H9 (cell line): ENCODE results near the gene CHEK1. TPM values are rescaled to one million over a fixed set of nuclear protein-coding genes. Genes with fewer than 3 reads are reported as not detected.

Source experiments
- DNase-seq: peaks from one replicate; pipeline ENCODE4 v3.0.0-alpha.2; 2017
- H2AFZ ChIP-seq: one replicate; pipeline ENCODE4 v1.6.1; 2013; ENCODE audit warnings: mild to moderate bottlenecking, low read length, control low read depth, moderate library complexity
- H2AK5ac ChIP-seq: 2 replicates; pipeline ENCODE4 v1.6.1; 2013; ENCODE audit warnings: low read length, control low read depth, mixed read lengths; ENCODE audit not compliant: insufficient read length
- H2BK120ac ChIP-seq: one replicate; pipeline ENCODE4 v1.6.1; 2013; ENCODE audit warnings: low read depth, mild to moderate bottlenecking, low read length, control low read depth, inconsistent platforms; ENCODE audit not compliant: poor library complexity, severe bottlenecking
- H2BK12ac ChIP-seq: 2 replicates; pipeline ENCODE4 v1.6.1; 2013; ENCODE audit warnings: low read length, control low read depth, mixed read lengths, low read depth; ENCODE audit not compliant: insufficient read length
- H2BK15ac ChIP-seq: 2 replicates; pipeline ENCODE4 v1.6.1; 2013; ENCODE audit warnings: low read depth, low read length, control low read depth
- H2BK20ac ChIP-seq: one replicate; pipeline ENCODE4 v1.6.1; 2013; ENCODE audit warnings: low read depth, mild to moderate bottlenecking, low read length, control low read depth, inconsistent platforms; ENCODE audit not compliant: poor library complexity, severe bottlenecking
- H2BK5ac ChIP-seq: 2 replicates; pipeline ENCODE4 v1.6.1; 2013; ENCODE audit warnings: low read length, control low read depth, mixed read lengths; ENCODE audit not compliant: insufficient read length
- H3K14ac ChIP-seq: 2 replicates; pipeline ENCODE4 v1.6.1; 2013; ENCODE audit warnings: low read length, control low read depth; ENCODE audit not compliant: insufficient read depth
- H3K18ac ChIP-seq: 2 replicates; pipeline ENCODE4 v1.6.1; 2013; ENCODE audit warnings: low read depth, mild to moderate bottlenecking, mixed read lengths, low read length, control low read depth; ENCODE audit not compliant: insufficient read length
- H3K23ac ChIP-seq: 2 replicates; pipeline ENCODE4 v1.6.1; 2013; ENCODE audit warnings: low read length, control low read depth, mixed read lengths, low read depth; ENCODE audit not compliant: insufficient read length
- H3K23me2 ChIP-seq: 2 replicates; pipeline ENCODE4 v1.6.1; 2013; ENCODE audit warnings: low read depth, mild to moderate bottlenecking, mixed read lengths, low read length, control low read depth; ENCODE audit not compliant: insufficient read length, poor library complexity, severe bottlenecking
- H3K27ac ChIP-seq: 2 replicates; pipeline ENCODE4 v1.5.1; 2013; ENCODE audit warnings: low read length, control low read depth, mixed read lengths, low read depth; ENCODE audit not compliant: insufficient read length
- H3K27me3 ChIP-seq: 2 replicates; pipeline ENCODE4 v1.6.1; 2013; ENCODE audit warnings: low read length, control low read depth, inconsistent platforms; ENCODE audit not compliant: insufficient read depth
- H3K4ac ChIP-seq: 2 replicates; pipeline ENCODE4 v1.6.1; 2013; ENCODE audit warnings: low read depth, mild to moderate bottlenecking, control low read depth, inconsistent platforms, low read length, moderate library complexity
- H3K4me1 ChIP-seq: 2 replicates; pipeline ENCODE4 v1.6.1; 2013; ENCODE audit warnings: low read length, control low read depth, inconsistent platforms; ENCODE audit not compliant: insufficient read depth
- H3K4me2 ChIP-seq: 2 replicates; pipeline ENCODE4 v1.6.1; 2013; ENCODE audit warnings: low read length, control low read depth, mixed read lengths; ENCODE audit not compliant: insufficient read length, insufficient read depth
- H3K56ac ChIP-seq: 2 replicates; pipeline ENCODE4 v1.6.1; 2013; ENCODE audit warnings: low read depth, mild to moderate bottlenecking, mixed read lengths, low read length, control low read depth; ENCODE audit not compliant: insufficient read length
- H3K79me1 ChIP-seq: 2 replicates; pipeline ENCODE4 v1.6.1; 2013; ENCODE audit warnings: low read depth, mild to moderate bottlenecking, moderate library complexity, low read length, control low read depth, inconsistent platforms; ENCODE audit not compliant: insufficient read depth, poor library complexity, severe bottlenecking
- H3K79me2 ChIP-seq: 2 replicates; pipeline ENCODE4 v1.6.1; 2013; ENCODE audit warnings: low read length, control low read depth, inconsistent platforms; ENCODE audit not compliant: insufficient read depth
- H3K9ac ChIP-seq: 2 replicates; pipeline ENCODE4 v1.6.1; 2013; ENCODE audit warnings: low read length, control low read depth, mixed read lengths; ENCODE audit not compliant: insufficient read length; ENCODE audit errors: extremely low read depth
- H3K9me3 ChIP-seq: one replicate; pipeline ENCODE4 v1.6.1; 2013; ENCODE audit warnings: low read depth, low read length, inconsistent platforms; ENCODE audit not compliant: control insufficient read depth
- H3T11ph ChIP-seq: one replicate; pipeline ENCODE4 v1.6.1; 2013; ENCODE audit warnings: mild to moderate bottlenecking, low read length, control low read depth, inconsistent platforms
- H4K20me1 ChIP-seq: one replicate; pipeline ENCODE4 v1.6.1; 2013; ENCODE audit not compliant: control insufficient read depth, insufficient read length, insufficient read depth
- H4K5ac ChIP-seq: 2 replicates; pipeline ENCODE4 v1.6.1; 2013; ENCODE audit warnings: low read depth, mild to moderate bottlenecking, mixed read lengths, low read length, control low read depth; ENCODE audit not compliant: insufficient read length
- H4K8ac ChIP-seq: replicated peaks from 2 replicates; pipeline ENCODE4 v1.6.1; 2013; ENCODE audit warnings: low read length, control low read depth, mixed read lengths, low read depth; ENCODE audit not compliant: insufficient read length
- H4K91ac ChIP-seq: 2 replicates; pipeline ENCODE4 v1.6.1; 2013; ENCODE audit warnings: low read depth, mild to moderate bottlenecking, moderate library complexity, mixed read lengths, low read length, control low read depth; ENCODE audit not compliant: insufficient read length
- H3K27ac Mint-ChIP-seq, 3 experiments: 2 replicates in 2 of 3; 3 replicates in 1 of 3; pipeline ENCODE4 v1.8.0; 2020 to 2021; ENCODE audit warnings: mixed read lengths in 3 of 3, mild to moderate bottlenecking in 1 of 3, moderate library complexity in 1 of 3
- H3K27me3 Mint-ChIP-seq: 2 replicates; pipeline ENCODE4 v1.8.0; 2021; ENCODE audit warnings: low read depth, mild to moderate bottlenecking, moderate library complexity, mixed read lengths
- H3K36me3 Mint-ChIP-seq, 3 experiments: 2 replicates in 2 of 3; 3 replicates in 1 of 3; pipeline ENCODE4 v1.8.0; 2020 to 2021; ENCODE audit warnings: low read depth in 3 of 3, mixed read lengths in 3 of 3; ENCODE audit not compliant: insufficient read depth in 1 of 3
- H3K4me1 Mint-ChIP-seq, 2 experiments: 2 replicates each; pipeline ENCODE4 v1.8.0; 2020; ENCODE audit warnings: mixed read lengths in 2 of 2
- H3K4me3 Mint-ChIP-seq, 2 experiments: 2 replicates in 1 of 2; 3 replicates in 1 of 2; pipeline ENCODE4 v1.8.0; 2020 to 2021; ENCODE audit warnings: mild to moderate bottlenecking in 2 of 2, mixed read lengths in 2 of 2, moderate library complexity in 1 of 2
- H3K9me3 Mint-ChIP-seq, 2 experiments: 2 replicates in 1 of 2; 3 replicates in 1 of 2; pipeline ENCODE4 v1.8.0; 2020; ENCODE audit warnings: mild to moderate bottlenecking in 2 of 2, mixed read lengths in 2 of 2, moderate library complexity in 1 of 2
- WGBS: extraction: QIAGEN DNeasy Blood & Tissue Kit; methylation state at CpG from one replicate; pipeline ENCODE4 v1.1.7; 2013; ENCODE audit warnings: missing lambda C conversion rate, low lambda C conversion rate, mixed read lengths; ENCODE audit not compliant: insufficient read length; ENCODE audit errors: extremely low coverage; 5-methylcytosine and 5-hydroxymethylcytosine counted together
- total RNA-seq: library from RNA; stranded (reverse); gene quantifications from 2 replicates; pipeline ENCODE4 v1.2.1, GENCODE V29; 2021
- TF ChIP-seq, protein P1 (sequence below): fragments of 200-600 bp; sonication (generic); conservative IDR thresholded peaks from 3 replicates; pipeline ENCODE4 v1.8.0; 2021; ENCODE audit warnings: antibody characterized with exemption, mild to moderate bottlenecking

Gene CHEK1
- total RNA-seq, 1 experiment from 2014 or later, result 126 TPM

DNA sequence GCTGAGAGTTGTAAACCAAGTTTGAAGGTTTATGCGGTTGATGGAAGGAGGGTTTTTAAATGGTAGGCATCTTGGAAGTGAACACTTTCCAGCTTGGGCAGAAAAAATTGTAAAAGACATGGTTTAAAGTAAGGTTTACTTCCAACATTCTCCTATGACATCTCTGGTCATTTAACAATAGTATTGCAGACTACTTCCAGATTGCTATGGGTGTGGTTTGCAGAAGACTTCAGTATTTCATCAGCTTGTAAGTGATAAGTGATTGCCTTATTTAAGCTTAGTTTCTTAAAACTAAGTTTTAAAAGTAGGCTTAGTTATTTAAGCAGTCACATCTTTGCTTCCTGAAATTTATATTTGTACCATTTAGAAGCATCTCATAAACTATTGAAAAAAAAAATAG is 39.5 kb upstream of the CHEK1 start:
- H2BK12ac ChIP-seq, result no peak overlapping the region
- no peak overlapping the region for H2BK120ac ChIP-seq
- Mint-ChIP-seq H3K36me3 (peaks cover 16 to 40% (median 38%) of the 10 kb centered on the region in 3 experiments; a peak in 6 of 7 replicates), H3K27ac (no peak overlapping the region), H3K27me3 (no peaks in the 10 kb centered on the region), H3K4me3 (no peak overlapping the region), H3K9me3 (no peaks in the 10 kb centered on the region), H3K4me1 (peaks cover 0 to 4% of the 10 kb centered on the region in 2 experiments; a peak in 2 of 4 replicates)
- H3K4me2 ChIP-seq, result no peak overlapping the region
- H2AFZ ChIP-seq, result no peak overlapping the region
- no peak overlapping the region for H3K23ac ChIP-seq
- H3K79me2 ChIP-seq, result no peaks in the 10 kb centered on the region
- no peaks in the 10 kb centered on the region for H4K20me1 ChIP-seq
- H2BK5ac ChIP-seq, result no peak overlapping the region
- H3K56ac ChIP-seq, result no peak overlapping the region
- no peak overlapping the region for H4K5ac ChIP-seq
- no peaks in the 10 kb centered on the region for H3K9me3 ChIP-seq
- TF ChIP-seq, protein P1, sequence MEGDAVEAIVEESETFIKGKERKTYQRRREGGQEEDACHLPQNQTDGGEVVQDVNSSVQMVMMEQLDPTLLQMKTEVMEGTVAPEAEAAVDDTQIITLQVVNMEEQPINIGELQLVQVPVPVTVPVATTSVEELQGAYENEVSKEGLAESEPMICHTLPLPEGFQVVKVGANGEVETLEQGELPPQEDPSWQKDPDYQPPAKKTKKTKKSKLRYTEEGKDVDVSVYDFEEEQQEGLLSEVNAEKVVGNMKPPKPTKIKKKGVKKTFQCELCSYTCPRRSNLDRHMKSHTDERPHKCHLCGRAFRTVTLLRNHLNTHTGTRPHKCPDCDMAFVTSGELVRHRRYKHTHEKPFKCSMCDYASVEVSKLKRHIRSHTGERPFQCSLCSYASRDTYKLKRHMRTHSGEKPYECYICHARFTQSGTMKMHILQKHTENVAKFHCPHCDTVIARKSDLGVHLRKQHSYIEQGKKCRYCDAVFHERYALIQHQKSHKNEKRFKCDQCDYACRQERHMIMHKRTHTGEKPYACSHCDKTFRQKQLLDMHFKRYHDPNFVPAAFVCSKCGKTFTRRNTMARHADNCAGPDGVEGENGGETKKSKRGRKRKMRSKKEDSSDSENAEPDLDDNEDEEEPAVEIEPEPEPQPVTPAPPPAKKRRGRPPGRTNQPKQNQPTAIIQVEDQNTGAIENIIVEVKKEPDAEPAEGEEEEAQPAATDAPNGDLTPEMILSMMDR, result no peak
- no peak for DNase-seq
- no peak overlapping the region for H4K8ac ChIP-seq
- no peak overlapping the region for H2BK15ac ChIP-seq
- H3K23me2 ChIP-seq, result no peaks in the 10 kb centered on the region
- H3K4ac ChIP-seq, result no peak overlapping the region
- no peak overlapping the region for H3K27ac ChIP-seq
- no peak overlapping the region for H4K91ac ChIP-seq
- no peaks in the 10 kb centered on the region for H3K79me1 ChIP-seq
- H3K18ac ChIP-seq, result no peak overlapping the region
- H2BK20ac ChIP-seq, result no peak overlapping the region
- H3K9ac ChIP-seq, result no peak overlapping the region
- no peaks in the 10 kb centered on the region for H3K27me3 ChIP-seq
- 100% methylated on average over 1 of the region's 1 CpG for WGBS
- no peak overlapping the region for H3T11ph ChIP-seq
- no peak overlapping the region for H3K14ac ChIP-seq
- no peaks in the 10 kb centered on the region for H3K4me1 ChIP-seq
- no peak overlapping the region for H2AK5ac ChIP-seq
